HG03457 (cell line): ENCODE results near the gene TMEM186.
"Not testable (repeated sequence)": the region's sequence is repeated elsewhere in the genome, so short reads cannot be mapped to it uniquely, and the experiment has no call there.

Source experiments
- ATAC-seq: cut with Tn5 transposase; IDR thresholded peaks from one replicate; pipeline ENCODE4 v1.9.1; 2021; ENCODE audit warnings: moderate number of reproducible peaks; ENCODE audit not compliant: unreplicated experiment

Gene TMEM186

DNA sequence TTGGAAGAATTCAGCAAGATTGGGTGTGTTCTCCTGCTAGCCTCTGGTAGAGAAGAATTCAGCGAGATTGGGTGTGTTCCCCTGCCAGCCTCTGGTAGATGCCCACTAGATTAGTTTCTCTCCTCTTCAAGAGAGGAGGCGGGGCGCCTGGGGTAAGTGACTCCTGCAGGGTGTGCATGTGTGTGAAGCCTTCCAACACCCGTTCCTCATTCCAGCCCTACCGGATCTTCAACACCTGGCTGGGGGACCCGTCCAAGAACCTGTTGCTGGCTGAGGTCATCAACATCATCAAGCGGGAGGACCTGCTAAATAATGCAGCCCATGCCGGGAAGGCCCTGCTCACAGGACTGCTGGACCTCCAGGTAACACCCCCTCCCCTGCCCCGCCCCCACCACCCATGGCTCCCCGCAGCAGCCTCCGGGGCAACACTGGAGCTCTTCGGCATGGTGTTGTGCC is 21.3 kb downstream of the TMEM186 start:
- no peak for ATAC-seq

- ATAC-seq, result no peak
Observed at GRCh38 chr16:8775359-8775758, 22.1 kb downstream of the TMEM186 start.

- no peak for ATAC-seq
Observed at GRCh38 chr16:8774208-8774607, 23.2 kb downstream of the TMEM186 start.

GRCh38 chr16:8773537-8773936 is 23.9 kb downstream of the TMEM186 start:
- no peak for ATAC-seq

DNA sequence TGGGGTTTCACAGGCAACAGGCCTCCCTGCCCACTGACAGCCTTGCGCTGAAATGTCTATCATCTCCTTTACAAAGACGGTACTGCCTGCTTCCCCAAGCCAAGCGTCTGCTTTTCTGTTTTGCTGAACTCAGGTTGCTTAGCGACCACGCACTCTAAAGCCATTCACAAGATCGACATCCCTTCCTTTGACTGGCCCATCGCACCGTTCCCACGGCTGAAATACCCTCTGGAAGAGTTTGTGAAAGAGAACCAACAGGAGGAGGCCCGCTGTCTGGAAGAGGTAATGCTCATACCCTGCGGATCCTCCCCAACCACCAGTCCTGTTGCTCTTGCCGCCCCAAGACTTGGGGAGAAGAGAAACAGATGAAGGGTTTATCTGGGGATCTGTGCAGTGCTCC is 28.7 kb downstream of the TMEM186 start:
- no peak for ATAC-seq

GRCh38 chr16:8768283-8768682 is 29.2 kb downstream of the TMEM186 start:
- ATAC-seq, result no peak

DNA sequence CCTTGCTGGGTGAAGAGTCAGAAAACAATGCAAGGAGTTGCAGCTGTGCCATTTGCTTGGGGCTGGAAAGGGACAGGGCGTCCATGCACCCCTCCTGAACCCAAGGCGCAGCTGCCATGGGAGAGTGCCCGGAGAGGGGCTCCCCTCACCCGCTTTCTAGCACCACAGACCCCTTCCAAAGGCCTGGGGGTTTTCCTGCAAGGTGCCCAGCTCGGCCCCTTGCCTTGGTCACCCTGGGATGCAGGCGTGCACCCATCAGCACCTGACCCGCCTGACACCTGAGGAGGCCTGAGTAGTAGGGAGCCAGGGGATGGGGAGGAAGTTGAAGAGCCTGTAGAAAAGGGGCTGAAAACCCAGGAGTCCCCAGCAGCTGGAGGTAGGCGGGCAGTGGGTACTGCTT is 30.3 kb downstream of the TMEM186 start:
- no peak for ATAC-seq

DNA sequence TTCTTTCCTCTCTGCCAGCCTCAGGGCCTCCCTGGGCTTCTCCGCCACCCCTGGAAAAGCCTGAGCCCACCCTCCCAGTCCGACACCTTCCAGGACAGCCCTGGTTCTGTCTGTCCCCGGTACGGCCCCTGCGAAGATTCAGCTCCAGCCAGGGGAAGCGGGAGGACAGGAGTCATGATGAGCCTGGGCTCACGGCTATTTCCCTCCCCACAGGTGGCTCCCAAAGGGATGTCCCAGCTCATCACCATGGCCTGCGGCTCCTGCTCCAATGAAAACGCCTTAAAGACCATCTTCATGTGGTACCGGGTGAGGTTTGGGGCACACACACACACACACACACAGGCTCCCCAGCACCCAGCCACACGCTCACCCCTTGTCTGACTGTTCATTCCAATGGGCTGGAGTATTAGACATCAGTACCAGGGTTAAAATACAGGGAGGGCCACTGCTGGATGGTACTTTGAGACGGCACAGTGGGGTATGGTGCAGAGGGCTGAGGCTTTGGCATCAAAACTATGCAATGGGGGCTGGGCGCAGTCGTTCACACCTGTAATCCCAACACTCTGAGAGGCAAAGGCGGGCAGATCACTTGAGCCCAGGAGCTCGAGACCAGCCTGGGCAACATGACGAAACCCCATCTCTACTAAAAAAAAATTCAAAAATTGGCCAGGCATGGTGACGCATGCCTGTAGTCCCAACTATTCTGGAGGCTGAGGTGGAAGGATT is 32.8 kb downstream of the TMEM186 start:
- no peak for ATAC-seq

GRCh38 chr16:8763899-8764298 is 33.5 kb downstream of the TMEM186 start:
- no peak for ATAC-seq

DNA sequence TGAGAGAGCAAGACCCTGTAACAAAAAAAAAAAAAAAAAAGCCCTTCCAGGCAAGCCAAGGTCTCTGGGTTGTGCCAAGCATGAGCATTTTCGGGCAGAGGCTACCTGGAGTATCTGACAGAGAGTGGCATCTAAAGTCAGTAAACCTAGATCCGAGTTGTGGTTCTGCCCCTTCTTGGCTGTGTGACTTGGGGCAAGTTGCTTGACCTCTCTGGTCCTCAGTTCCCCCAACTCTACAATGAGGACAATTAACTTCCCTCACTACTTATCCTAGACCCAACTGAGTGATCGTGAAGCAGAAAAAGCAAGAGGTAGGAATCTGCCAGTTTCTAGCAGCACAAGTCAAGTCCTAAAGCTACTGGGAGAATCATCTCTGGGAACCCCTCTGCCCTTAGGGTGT is 34.4 kb downstream of the TMEM186 start:
- no peak for ATAC-seq

GRCh38 chr16:8762254-8762653 is 35.2 kb downstream of the TMEM186 start:
- no peak for ATAC-seq

- ATAC-seq, result no peak
Observed at GRCh38 chr16:8761078-8761477, 36.4 kb downstream of the TMEM186 start.

- ATAC-seq, result no peak
Observed at GRCh38 chr16:8760021-8760420, 37.4 kb downstream of the TMEM186 start.

- ATAC-seq, result no peak
Observed at GRCh38 chr16:8758022-8758421, 39.4 kb downstream of the TMEM186 start.

- ATAC-seq, result no peak
Observed at GRCh38 chr16:8756755-8757154, 40.7 kb downstream of the TMEM186 start.

- no peak for ATAC-seq
Observed at GRCh38 chr16:8753416-8754054, 43.9 kb downstream of the TMEM186 start.

GRCh38 chr16:8752706-8753105 is 44.7 kb downstream of the TMEM186 start:
- no peak for ATAC-seq

- ATAC-seq, result no peak
Observed at GRCh38 chr16:8751481-8752311, 45.7 kb downstream of the TMEM186 start.

DNA sequence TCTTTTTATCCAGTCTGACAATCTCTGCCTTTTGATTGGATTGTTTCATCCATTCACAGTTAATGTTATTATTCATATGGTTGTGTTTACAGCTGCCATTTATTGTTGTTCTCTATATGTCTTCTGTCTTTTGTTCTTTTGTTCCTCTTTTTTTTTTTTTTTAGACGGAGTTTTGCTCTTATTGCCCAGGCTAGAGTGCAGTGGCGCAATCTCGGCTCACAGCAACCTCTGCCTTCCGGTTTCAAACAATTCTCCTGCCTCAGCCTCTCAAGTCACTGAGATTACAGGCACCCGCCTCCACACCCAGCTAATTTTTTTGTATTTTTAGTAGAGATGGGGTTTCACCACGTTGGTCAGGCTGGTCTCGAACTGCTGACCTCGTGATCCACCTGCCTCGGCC is 48.5 kb downstream of the TMEM186 start:
- not testable (repeated sequence) for ATAC-seq
